Kidney (tissue), 14 donors: ENCODE results near the gene SIRT4. TPM values are rescaled to one million over a fixed set of nuclear protein-coding genes. Genes with fewer than 3 reads are reported as not detected.

Experiments used
- DNase-seq, 5 donors: peaks; one replicate each; pipeline ENCODE4 v3.0.0-alpha.2; 2013 to 2020
- FAIRE-seq: peaks from 2 replicates; lab custom pipeline; 2012; peaks lifted over from hg19 to GRCh38; lab: Jason Lieb, UNC
- H3K27ac ChIP-seq, 2 donors: one replicate each; pipeline ENCODE4 v1.7.0; 2013; ENCODE audit warnings: low read depth in 2 of 2, low read length in 2 of 2, inconsistent platforms in 1 of 2
- H3K27me3 ChIP-seq: one replicate; pipeline ENCODE4 v1.7.1; 2013; ENCODE audit warnings: low read length, inconsistent platforms; ENCODE audit not compliant: control insufficient read depth, insufficient read depth
- H3K36me3 ChIP-seq, 3 donors: one replicate each; pipeline versions ENCODE4 v1.7.0 to v1.7.1; 2013; ENCODE audit warnings: low read length in 3 of 3, control low read depth in 1 of 3, inconsistent platforms in 1 of 3; ENCODE audit not compliant: insufficient read depth in 3 of 3, control insufficient read depth in 2 of 3
- H3K4me1 ChIP-seq, 3 donors: one replicate each; pipeline versions ENCODE4 v1.7.0 to v1.7.1; 2013; ENCODE audit warnings: low read length in 3 of 3, inconsistent platforms in 1 of 3, low read depth in 1 of 3; ENCODE audit not compliant: control insufficient read depth in 2 of 3, insufficient read depth in 2 of 3
- H3K4me3 ChIP-seq, 3 donors: one replicate each; pipeline versions ENCODE4 v1.7.0 to v1.8.1; 2013; ENCODE audit warnings: low read length in 3 of 3, control low read depth in 1 of 3, inconsistent platforms in 1 of 3
- H3K9ac ChIP-seq, 3 donors: one replicate each; pipeline versions ENCODE4 v1.7.0 to v1.7.1; 2013; ENCODE audit warnings: low read length in 3 of 3, control low read depth in 1 of 3, inconsistent platforms in 1 of 3
- H3K9me3 ChIP-seq, 3 donors: one replicate each; pipeline versions ENCODE4 v1.7.0 to v1.7.1; 2013; ENCODE audit warnings: low read length in 3 of 3, control low read depth in 1 of 3, inconsistent platforms in 1 of 3; ENCODE audit not compliant: control insufficient read depth in 2 of 3, insufficient read depth in 1 of 3
- CTCF ChIP-seq: IDR thresholded peaks from 3 replicates; pipeline ENCODE4 v1.5.1; 2012; ENCODE audit warnings: mild to moderate bottlenecking, moderate library complexity, borderline replicate concordance; ENCODE audit not compliant: insufficient read depth; ENCODE audit errors: extremely low read depth
- intact Hi-C: fragments of 100-400 bp; cut with DNase I; formaldehyde crosslinking; loops from one replicate; pipeline ENCODE4 v1.11.1; 2022
- polyA plus RNA-seq: library from polyadenylated mRNA; stranded (reverse); fragments of 350-450 nt; fragmentation: Illumina TruSeq; extraction: RNeasy Lipid Tissue Mini Kit (QIAGEN cat#74804); gene quantifications from one replicate; pipeline ENCODE4 v1.2.3, GENCODE V29; 2014; ENCODE audit warnings: low read depth, low replicate concordance; ENCODE audit not compliant: insufficient read depth
- total RNA-seq: library from RNA; stranded (reverse); fragmentation: NEBNext Ultra II Directional; extraction: Animal tissue kit (Norgen Biotek cat#: 25700); gene quantifications from one replicate; pipeline ENCODE4 v1.2.1, GENCODE V29; 2021
- donor health status: control.
- donor health status: control.
- donor health status: control.
- donor health status: control.
- donor health status: control.
- donor health status: DM: yes; HTN: yes; CAD: no.
- donor health status: Normal renal cell carcinoma (clear cell type).

SIRT4 gene
- total and polyA plus RNA-seq, 2 donors from 2014 or later: 1.5 to 8.1 TPM

GRCh38 chr12:120260607-120261006 is 41.5 kb upstream of the SIRT4 start:
- Histone ChIP-seq H3K36me3 (no peaks in the 10 kb centered on the region), H3K9me3 (no peaks in the 10 kb centered on the region), H3K4me3 (no peak overlapping the region), H3K9ac (no peak overlapping the region), H3K27me3 (no peaks in the 10 kb centered on the region), H3K4me1 (peaks cover 7 to 57% (median 55%) of the 10 kb centered on the region in 3 donors), H3K27ac (no peak overlapping the region)
- no peak for TF ChIP-seq CTCF
- intact Hi-C loops: loop anchor here (5.0 kb wide), 1 partner anchor 33 kb away; no protein-coding TSS in a partner anchor
- no peak for FAIRE-seq
- no peak for DNase-seq

- FAIRE-seq: no peak
- no peaks in the 10 kb centered on the region for H3K27me3 ChIP-seq
- H3K27ac ChIP-seq: peak overlapping the region; percentile 92 to 96
- H3K4me1 ChIP-seq: peaks cover 7 to 49% (median 46%) of the 10 kb centered on the region in 3 donors
- no peak for TF ChIP-seq CTCF
- peak overlapping the region in 2 of 3 donors; percentile 44 to 80 for H3K4me3 ChIP-seq
- DNase-seq: peak in 1 of 5 donors; percentile 43
- H3K36me3 ChIP-seq: no peaks in the 10 kb centered on the region
- intact Hi-C loops: loop anchor here (5.0 kb wide), 1 partner anchor 35 kb away; no protein-coding TSS in a partner anchor
- peak overlapping the region in 2 of 3 donors; percentile 57 to 90 for H3K9ac ChIP-seq
- H3K9me3 ChIP-seq: no peaks in the 10 kb centered on the region
These were observed 39.9 kb upstream of the SIRT4 start for GRCh38 chr12:120261951-120262851.

DNA sequence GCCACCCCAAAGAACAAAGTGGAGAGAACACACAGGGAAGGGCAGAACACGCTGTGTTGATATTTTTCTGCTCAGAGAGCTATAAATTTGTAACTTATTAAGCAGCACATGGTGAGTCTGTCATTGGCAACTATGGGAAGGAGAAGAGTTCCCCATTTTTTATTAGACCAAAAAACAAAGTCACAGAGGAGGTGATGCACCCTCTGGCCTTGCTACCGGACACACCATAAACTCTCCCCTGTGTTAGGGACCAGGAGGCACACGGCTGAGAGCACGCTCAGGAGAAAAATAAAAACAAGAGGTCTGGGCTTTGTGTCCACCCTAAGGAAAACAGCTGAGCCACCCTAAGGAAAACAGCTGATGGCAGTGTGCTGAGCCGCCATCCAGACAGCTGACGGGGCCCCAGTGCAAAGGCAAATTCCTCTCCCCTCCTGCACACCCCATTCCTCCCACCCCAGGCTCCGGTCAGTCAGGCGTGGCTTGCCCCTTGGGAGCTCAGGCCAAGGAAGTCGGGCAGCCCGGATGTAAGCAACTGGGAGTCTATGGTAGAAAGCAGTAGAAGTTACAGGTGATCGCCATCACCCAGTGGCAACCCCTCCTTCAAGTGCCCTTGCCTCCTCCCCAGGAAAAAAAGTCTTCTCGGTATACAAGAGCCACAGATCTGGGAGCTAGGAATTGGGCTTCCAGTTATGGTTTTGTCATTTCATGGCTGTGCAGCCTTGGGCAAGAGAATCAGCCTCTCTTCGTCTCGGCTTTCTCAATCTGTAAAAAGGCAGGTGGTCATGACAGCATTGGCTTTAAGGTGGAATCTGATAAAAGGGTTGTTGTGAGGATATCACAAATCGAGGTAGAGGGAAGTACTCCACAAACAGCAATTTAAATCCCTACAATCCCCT is 39.0 kb upstream of the SIRT4 start:
- Histone ChIP-seq H3K9ac (peak overlapping the region; percentile 21 to 93 (median 90)), H3K27me3 (no peaks in the 10 kb centered on the region), H3K27ac (peak overlapping the region; percentile 92 to 96), H3K4me1 (peaks cover 7 to 48% (median 42%) of the 10 kb centered on the region in 3 donors), H3K4me3 (peak overlapping the region; percentile 31 to 85 (median 80)), H3K9me3 (no peaks in the 10 kb centered on the region), H3K36me3 (no peaks in the 10 kb centered on the region)
- no peak for TF ChIP-seq CTCF
- FAIRE-seq: no peak
- intact Hi-C loops: loop anchor here (5.0 kb wide), 1 partner anchor 36 kb away; no protein-coding TSS in a partner anchor
- DNase-seq: peak in 3 of 5 donors; percentile 44 to 89 (median 58)
